ENCODE data around the gene CCDC122.

GRCh38 chr13:43816401-43816889 lies 63.1 kb downstream of the CCDC122 start:
- no peak for TF ChIP-seq POLR2A (IDR thresholded peaks at IDR 0.05)
- TF ChIP-seq, protein P1, sequence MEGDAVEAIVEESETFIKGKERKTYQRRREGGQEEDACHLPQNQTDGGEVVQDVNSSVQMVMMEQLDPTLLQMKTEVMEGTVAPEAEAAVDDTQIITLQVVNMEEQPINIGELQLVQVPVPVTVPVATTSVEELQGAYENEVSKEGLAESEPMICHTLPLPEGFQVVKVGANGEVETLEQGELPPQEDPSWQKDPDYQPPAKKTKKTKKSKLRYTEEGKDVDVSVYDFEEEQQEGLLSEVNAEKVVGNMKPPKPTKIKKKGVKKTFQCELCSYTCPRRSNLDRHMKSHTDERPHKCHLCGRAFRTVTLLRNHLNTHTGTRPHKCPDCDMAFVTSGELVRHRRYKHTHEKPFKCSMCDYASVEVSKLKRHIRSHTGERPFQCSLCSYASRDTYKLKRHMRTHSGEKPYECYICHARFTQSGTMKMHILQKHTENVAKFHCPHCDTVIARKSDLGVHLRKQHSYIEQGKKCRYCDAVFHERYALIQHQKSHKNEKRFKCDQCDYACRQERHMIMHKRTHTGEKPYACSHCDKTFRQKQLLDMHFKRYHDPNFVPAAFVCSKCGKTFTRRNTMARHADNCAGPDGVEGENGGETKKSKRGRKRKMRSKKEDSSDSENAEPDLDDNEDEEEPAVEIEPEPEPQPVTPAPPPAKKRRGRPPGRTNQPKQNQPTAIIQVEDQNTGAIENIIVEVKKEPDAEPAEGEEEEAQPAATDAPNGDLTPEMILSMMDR (IDR thresholded peaks at IDR 0.05) = no peak

Measured in body of pancreas (tissue), 4 donors.